Measurements from ENCODE around the gene POLD3.

- no peak for TF ChIP-seq CTCF (IDR thresholded peaks at IDR 0.05)
- TF ChIP-seq POLR2A (IDR thresholded peaks at IDR 0.05) = no peak
Measured at GRCh38 chr11:74608431-74608830, 16.0 kb downstream of the POLD3 start.

Measured in esophagus squamous epithelium (tissue), 4 donors.